GM18526 (cell line): Measurements from ENCODE around the gene SCG2.

ENCODE experiments used
- POLR2A ChIP-seq: IDR thresholded peaks from 3 replicates; pipeline ENCODE4 v1.6.1; 2011; ENCODE audit not compliant: insufficient read length; ENCODE audit errors: extremely low read depth

Gene SCG2, protein sequence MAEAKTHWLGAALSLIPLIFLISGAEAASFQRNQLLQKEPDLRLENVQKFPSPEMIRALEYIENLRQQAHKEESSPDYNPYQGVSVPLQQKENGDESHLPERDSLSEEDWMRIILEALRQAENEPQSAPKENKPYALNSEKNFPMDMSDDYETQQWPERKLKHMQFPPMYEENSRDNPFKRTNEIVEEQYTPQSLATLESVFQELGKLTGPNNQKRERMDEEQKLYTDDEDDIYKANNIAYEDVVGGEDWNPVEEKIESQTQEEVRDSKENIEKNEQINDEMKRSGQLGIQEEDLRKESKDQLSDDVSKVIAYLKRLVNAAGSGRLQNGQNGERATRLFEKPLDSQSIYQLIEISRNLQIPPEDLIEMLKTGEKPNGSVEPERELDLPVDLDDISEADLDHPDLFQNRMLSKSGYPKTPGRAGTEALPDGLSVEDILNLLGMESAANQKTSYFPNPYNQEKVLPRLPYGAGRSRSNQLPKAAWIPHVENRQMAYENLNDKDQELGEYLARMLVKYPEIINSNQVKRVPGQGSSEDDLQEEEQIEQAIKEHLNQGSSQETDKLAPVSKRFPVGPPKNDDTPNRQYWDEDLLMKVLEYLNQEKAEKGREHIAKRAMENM

GRCh38 chr2:223601932-223602666 is at the start of gene SCG2:
Gene SCG2 (minus strand): TSS chr2:223602361. CDS start chr2:223599282, 3,079 bp downstream.
- no peak for TF ChIP-seq POLR2A

DNA sequence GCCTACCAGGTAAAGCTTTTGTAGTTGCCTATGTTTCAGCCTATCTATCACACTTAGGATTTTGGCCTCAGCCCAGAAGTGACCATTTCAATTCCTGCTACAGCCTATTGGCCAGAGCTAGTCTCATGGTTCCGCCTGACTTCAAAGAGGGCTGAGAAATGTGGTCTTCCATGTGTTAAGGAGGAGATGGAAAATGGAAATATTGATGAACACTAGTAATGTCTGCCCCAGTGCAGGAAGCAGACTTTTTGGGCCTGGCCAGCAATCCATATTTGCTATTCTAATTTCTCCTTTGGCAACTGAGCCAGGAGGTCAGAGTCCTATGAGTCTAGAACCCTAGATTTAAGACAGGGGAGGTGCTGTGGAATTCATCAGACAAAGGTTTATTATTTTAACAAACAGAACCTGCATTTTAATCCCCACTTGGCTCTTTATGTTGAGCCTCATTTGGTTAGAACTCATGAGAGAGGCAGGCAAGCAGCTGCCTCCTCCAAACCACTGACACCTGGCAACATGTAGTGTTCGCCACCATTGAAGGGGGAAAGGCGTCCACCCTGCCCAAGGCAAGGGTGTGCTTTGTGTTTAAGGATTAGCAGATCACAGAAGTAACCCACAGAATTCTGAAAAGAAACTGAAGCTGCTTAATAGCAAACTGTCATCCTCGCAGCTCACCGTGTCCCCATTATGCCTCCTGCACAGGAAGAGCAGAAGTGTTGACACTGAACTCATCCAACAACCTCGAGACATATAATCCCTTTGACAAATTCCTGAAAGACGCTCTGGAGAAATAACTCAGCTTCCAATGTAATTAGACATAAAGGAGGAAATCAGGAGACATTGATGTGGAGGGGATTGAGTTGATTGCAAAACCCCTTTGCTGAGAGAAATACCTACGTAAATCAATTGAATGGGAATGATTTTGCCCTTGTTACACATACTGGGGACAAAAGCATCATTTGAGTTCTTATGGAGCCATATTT is 47.7 kb upstream of the SCG2 start:
- TF ChIP-seq POLR2A: no peak

- no peak for TF ChIP-seq POLR2A
These were observed 46.6 kb upstream of the SCG2 start for GRCh38 chr2:223648755-223649154.

GRCh38 chr2:223647258-223647952 is 45.2 kb upstream of the SCG2 start:
- no peak for TF ChIP-seq POLR2A

DNA sequence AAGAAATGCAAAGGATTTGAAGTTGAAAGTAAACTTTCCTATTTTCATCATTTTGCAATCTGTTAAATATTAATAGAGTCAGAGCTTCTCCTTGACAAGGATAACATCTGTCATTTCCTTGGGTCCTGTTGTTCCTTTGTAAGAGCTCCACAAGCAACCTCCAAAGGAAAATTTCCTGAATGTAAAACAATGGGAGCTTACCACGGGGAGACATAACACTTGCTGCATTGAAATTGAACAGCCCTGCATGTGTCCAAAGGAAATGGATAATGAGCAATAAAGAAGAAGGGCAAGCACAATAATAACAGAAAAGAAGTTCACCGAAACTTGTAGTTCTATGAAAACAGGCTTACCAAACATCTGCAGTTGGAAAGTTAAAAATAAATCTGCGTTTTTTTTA is 42.0 kb upstream of the SCG2 start:
- TF ChIP-seq POLR2A: no peak

DNA sequence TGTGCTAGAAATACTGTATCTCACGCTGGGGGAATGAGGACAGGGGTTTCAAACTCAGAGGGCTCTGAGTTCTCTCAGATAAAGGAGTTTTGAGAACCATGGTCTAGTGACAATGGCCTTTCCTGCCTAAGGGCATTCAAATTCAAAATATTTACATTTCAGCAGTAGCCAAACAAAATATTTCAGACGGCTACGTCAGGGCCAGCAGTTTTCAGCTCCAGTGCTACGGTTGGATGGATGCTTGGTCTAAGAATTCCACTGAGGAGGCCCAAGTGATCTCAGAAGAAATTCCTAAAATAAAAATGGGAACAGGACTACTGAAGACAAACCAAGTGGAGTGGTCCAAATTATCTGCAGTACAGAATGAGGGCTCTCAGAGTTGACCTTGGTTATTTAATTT is 41.1 kb upstream of the SCG2 start:
- TF ChIP-seq POLR2A: no peak

DNA sequence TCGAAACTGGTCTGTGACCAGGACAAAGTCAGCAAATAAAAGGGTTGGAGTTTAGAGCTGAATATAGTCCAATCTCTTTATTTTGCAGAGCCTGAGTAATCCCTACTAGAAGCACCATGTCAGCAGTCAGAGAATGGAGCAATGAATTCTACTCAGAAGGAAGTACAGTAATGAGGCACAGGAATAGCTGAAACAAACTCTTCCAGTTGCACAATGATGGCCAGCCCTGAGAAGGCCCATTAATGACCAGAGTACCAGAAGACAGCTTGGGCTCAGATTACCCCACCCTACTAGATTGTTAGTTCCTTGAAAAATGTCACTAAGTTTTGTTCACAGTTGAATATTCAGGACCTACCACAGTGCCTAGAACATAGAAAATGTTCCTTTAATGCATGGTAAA is 40.3 kb upstream of the SCG2 start:
- TF ChIP-seq POLR2A: no peak

- TF ChIP-seq POLR2A: no peak
These were observed 38.9 kb upstream of the SCG2 start for GRCh38 chr2:223641082-223641481.

DNA sequence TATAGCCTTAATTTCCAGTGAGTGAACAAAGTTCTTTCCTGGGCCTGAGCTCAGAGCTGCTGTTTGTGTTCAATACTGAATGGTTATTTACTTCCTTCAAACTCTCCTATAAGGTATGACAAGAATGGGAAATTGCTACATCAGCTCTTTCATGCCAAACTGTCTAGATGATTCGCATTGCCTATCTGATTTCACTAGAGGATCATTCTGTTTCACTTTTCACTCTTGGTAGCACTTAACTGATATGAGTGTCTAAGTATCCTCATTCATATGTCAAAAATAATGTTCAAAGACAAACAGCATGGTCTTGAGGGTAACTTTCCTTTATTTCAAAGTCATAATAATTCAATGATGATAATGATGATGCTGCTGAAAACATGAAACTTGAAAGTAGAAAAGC is 32.9 kb upstream of the SCG2 start:
- TF ChIP-seq POLR2A: no peak

DNA sequence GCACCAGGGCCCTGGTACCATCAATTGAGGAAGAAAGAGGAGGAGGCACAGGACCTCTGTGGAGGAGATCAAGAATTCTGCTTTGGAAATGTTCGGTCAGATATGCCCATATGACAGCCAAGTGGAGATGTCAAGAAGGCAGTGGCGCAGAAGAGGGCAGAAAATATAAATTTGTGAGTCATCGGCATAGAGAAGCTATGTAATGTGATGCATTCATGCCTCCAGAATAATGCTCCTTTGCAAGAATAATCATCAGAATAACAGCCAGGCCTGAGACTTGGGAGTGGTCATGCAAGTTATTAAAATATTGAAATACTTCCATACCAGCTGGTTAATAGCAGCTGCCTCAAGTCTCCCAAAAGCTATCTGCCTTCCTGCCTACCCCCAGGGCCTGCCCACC is 32.1 kb upstream of the SCG2 start:
- TF ChIP-seq POLR2A: no peak

GRCh38 chr2:223633656-223634055 is 31.5 kb upstream of the SCG2 start:
- TF ChIP-seq POLR2A: no peak

- no peak for TF ChIP-seq POLR2A
These were observed 30.7 kb upstream of the SCG2 start for GRCh38 chr2:223632826-223633225.

GRCh38 chr2:223626716-223627115 is 24.6 kb upstream of the SCG2 start:
- TF ChIP-seq POLR2A: no peak

GRCh38 chr2:223625652-223626051 is 23.5 kb upstream of the SCG2 start:
- TF ChIP-seq POLR2A: no peak

- TF ChIP-seq POLR2A: no peak
These were observed 19.7 kb upstream of the SCG2 start for GRCh38 chr2:223621901-223622300.
